Ovary (tissue), 3 donors: ENCODE results near the gene ZNF292.

Experiments
- CTCF ChIP-seq, 3 donors: fragments of 450-650 bp in 2 of 3; fragments of 200-600 bp in 1 of 3; IDR thresholded peaks; one replicate each; pipeline versions ENCODE4 v1.5.1 to v1.8.0; 2016 to 2022; ENCODE audit warnings: antibody characterized with exemption in 3 of 3, mild to moderate bottlenecking in 1 of 3
- POLR2A ChIP-seq: fragments of 450-650 bp; IDR thresholded peaks from one replicate; pipeline ENCODE4 v1.6.1; 2017; ENCODE audit warnings: antibody characterized with exemption, mild to moderate bottlenecking, moderate library complexity
- donor health status: DM: no; HTN: no; CAD: no.

- TF ChIP-seq CTCF (IDR thresholded peaks at IDR 0.05) (no peak), POLR2A (no peak)
Observed at GRCh38 chr6:87181903-87182302, 26.5 kb downstream of the ZNF292 start.
